ENCODE results near the gene YIF1B. TPM values are rescaled to one million over a fixed set of nuclear protein-coding genes. Genes with fewer than 3 reads are reported as not detected.

Gene YIF1B
- total RNA-seq, 2 donors from 2014 or later: 28.8 to 58.3 TPM

GRCh38 chr19:38303517-38304351 lies 12.0 kb downstream of the YIF1B start, which contains the start of gene C19orf33:
Gene C19orf33, plus strand, starts transcription at chr19:38304251. Its CDS starts 11 bp downstream, at chr19:38304262.
- H3K27me3 ChIP-seq: no peaks in the 10 kb centered on the region
- no peaks in the 10 kb centered on the region for H3K9me3 ChIP-seq
- no peak for TF ChIP-seq CTCF (IDR thresholded peaks at IDR 0.05)
- H3K36me3 ChIP-seq: no peaks in the 10 kb centered on the region
- H3K27ac ChIP-seq: peak within 1 kb of the TSS; percentile 84
- H3K9ac ChIP-seq (ENCODE audit: low read depth in 2 of 2, low read length in 2 of 2): peak within 1 kb of the TSS; percentile 84 to 98
- DNase-seq: peak; percentile 92
- H3K4me1 ChIP-seq: no peaks in the 10 kb centered on the region
- intact Hi-C loops (cut with DNase I): no loop called here
- H3K4me3 ChIP-seq: peak within 1 kb of the TSS; percentile 42

GRCh38 chr19:38298821-38299680 lies 16.7 kb downstream of the YIF1B start:
- H3K36me3 ChIP-seq: no peaks in the 10 kb centered on the region
- intact Hi-C loops (cut with DNase I): no loop called here
- H3K4me1 ChIP-seq: no peaks in the 10 kb centered on the region
- DNase-seq: no peak
- H3K4me3 ChIP-seq: no peak overlapping the region
- no peaks in the 10 kb centered on the region for H3K9me3 ChIP-seq
- TF ChIP-seq CTCF (IDR thresholded peaks at IDR 0.05): no peak
- H3K9ac ChIP-seq (ENCODE audit: low read depth in 2 of 2, low read length in 2 of 2): no peak overlapping the region
- H3K27ac ChIP-seq: peak overlapping the region; percentile 67
- no peaks in the 10 kb centered on the region for H3K27me3 ChIP-seq

GRCh38 chr19:38294090-38294489 lies 21.7 kb downstream of the YIF1B start:
- no peak overlapping the region for H3K9ac ChIP-seq (ENCODE audit: low read depth in 2 of 2, low read length in 2 of 2)
- no peaks in the 10 kb centered on the region for H3K27me3 ChIP-seq
- no peaks in the 10 kb centered on the region for H3K4me1 ChIP-seq
- no peaks in the 10 kb centered on the region for H3K36me3 ChIP-seq
- no peaks in the 10 kb centered on the region for H3K9me3 ChIP-seq
- no peak for TF ChIP-seq CTCF (IDR thresholded peaks at IDR 0.05)
- intact Hi-C loops (cut with DNase I): no loop called here
- no peak for DNase-seq
- no peak overlapping the region for H3K27ac ChIP-seq
- no peak overlapping the region for H3K4me3 ChIP-seq

- no peaks in the 10 kb centered on the region for H3K4me1 ChIP-seq
- intact Hi-C loops (cut with DNase I): no loop called here
- H3K27me3 ChIP-seq: no peaks in the 10 kb centered on the region
- DNase-seq: no peak
- H3K36me3 ChIP-seq: no peaks in the 10 kb centered on the region
- no peaks in the 10 kb centered on the region for H3K9me3 ChIP-seq
- no peak for TF ChIP-seq CTCF (IDR thresholded peaks at IDR 0.05)
- no peak overlapping the region for H3K4me3 ChIP-seq
- no peak overlapping the region for H3K9ac ChIP-seq (ENCODE audit: low read depth in 2 of 2, low read length in 2 of 2)
- no peak overlapping the region for H3K27ac ChIP-seq
Measured at GRCh38 chr19:38293281-38293680, 22.5 kb downstream of the YIF1B start.

- Histone ChIP-seq H3K27me3 (no peaks in the 10 kb centered on the region), H3K9me3 (no peaks in the 10 kb centered on the region), H3K27ac (no peak overlapping the region), H3K4me3 (no peak overlapping the region), H3K4me1 (no peaks in the 10 kb centered on the region), H3K9ac (ENCODE audit: low read depth in 2 of 2, low read length in 2 of 2) (no peak overlapping the region), H3K36me3 (no peaks in the 10 kb centered on the region)
- no peak for DNase-seq
- intact Hi-C loops (cut with DNase I): no loop called here
- no peak for TF ChIP-seq CTCF (IDR thresholded peaks at IDR 0.05)
Measured at GRCh38 chr19:38291855-38292254, 23.9 kb downstream of the YIF1B start.

Measured in colonic mucosa (tissue), 4 donors.